Fibroblast of skin of right quadriceps (primary cell): Measurements from ENCODE around the gene CHPF.
A peak's percentile ranks its signal among the peaks of the same experiment; 100 is the strongest.

Source experiments
- DNase-seq: peaks from one replicate; pipeline ENCODE4 v3.0.0-alpha.2; 2013

CHPF gene

DNA sequence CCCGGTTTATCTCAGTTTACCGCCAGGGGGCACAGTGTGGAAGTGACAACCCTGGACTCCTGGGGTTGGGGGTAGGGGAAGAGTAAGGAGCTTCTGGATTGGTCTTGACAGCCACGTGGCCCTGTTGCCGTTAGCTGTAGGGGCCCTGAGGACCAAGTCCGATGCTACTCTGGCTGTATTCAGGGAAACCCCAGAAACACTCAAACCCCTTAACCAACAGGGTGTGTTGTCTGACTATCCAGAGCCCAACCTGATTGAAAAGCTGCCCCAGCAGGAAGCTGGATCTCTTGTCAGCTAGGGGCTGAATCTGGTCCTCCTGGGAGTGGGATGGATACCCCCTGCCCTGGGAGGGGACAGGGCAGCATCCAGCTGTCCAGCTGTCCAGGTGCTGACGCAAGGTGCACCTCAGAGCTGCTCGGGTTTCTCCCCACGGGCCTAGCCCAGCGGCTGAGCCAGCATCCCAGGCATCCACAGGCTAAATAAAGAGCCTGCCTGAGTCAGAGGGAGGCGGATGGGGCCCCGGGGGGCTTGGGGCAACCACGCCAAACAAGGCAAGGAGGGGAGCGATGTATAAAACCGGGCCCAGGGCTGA, 48.0 kb downstream of the CHPF start:
- DNase-seq = peak; percentile 82

DNA sequence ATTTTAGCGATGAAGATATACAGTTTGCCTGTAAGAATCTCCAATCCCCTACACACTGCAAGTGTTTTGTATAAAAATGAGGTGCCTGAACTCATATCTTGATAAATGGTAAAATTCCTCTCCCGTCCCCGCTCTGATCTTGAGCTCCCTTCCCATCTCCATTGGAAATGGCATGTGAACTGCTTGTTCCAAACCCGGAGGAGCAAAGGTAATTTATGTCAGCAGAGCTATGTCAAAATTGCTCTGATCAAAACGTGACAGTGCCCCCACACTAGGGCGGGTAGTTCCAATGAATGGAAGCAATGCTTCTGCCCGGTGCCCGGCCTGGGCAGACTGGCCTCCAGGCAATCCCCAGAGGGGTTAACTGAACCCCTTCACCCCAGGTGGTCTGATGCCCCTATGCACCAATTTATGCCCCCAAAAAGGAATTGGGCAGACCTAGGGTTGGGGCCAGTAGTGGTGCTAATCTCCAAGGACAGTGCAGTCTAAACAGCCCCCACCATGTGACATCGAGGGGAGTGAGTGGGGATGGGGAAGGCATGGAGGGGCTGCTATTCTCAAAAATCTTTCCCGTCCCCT, 48.6 kb downstream of the CHPF start:
- DNase-seq = no peak

DNA sequence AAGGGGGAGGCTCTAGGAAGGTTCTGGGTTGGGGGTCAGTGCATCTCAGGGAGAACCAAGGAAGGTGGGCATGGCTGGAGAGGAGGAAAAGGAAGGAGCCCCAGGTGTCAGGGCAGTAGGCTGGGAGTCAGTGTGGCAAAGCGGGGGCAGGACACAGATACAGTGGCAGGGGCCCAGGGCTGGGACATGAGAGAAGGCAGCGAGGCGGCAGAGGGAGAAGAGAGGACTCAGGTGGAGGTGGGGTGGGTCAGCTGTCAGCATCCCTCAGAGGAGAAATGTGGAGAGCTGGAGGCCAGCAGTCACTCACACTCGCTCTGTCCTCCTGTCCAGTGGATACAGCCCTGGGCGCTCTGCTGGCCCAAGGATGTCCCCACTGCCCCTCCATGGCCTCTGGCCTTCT, 50.5 kb downstream of the CHPF start:
- no peak for DNase-seq

DNA sequence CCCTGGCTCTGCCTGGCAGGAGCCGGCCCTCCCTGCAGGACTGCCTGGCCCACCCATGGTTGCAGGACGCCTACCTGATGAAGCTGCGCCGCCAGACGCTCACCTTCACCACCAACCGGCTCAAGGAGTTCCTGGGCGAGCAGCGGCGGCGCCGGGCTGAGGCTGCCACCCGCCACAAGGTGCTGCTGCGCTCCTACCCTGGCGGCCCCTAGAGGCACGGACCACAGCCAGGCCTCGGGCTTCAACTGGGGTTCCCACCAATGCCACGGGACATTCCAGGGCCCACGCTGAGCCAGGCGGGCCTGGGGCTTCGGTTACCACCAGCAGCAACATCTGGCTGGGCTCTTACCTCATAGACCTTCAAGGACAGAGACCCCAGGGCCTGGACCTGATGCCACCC, 51.0 kb downstream of the CHPF start:
- no peak for DNase-seq

DNA sequence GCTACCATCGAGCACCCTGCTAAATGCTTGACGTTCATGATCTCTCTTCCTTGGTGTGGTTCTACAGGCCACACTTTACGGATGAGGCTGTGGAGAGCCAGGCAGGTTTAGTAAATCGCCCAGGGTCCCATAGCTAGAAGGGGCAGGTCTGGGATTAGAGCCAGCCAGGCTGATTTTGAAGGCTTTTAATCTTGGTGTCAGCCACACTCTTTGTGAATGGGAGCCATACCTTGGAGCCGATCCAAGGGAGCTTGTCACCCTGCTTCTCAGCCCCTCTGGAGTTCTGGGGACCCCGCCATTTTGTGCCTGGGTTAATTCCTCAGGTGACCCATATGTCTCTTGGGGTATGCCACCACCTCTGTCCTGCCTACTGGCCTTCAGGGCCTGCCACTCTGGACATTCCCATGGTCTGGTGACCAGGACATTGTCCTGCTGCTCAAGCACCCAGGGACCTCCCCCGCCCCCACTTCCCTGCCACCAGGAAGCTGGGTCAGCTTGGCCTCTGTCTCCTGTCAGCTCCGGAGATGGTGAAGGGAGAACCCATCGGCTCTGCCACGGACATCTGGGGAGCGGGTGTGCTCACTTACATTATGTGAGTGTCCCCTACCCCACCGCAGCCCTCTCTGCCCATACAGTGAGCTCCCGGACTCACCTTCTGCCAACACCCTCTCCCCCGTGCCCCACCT, 52.2 kb downstream of the CHPF start:
- no peak for DNase-seq

DNA sequence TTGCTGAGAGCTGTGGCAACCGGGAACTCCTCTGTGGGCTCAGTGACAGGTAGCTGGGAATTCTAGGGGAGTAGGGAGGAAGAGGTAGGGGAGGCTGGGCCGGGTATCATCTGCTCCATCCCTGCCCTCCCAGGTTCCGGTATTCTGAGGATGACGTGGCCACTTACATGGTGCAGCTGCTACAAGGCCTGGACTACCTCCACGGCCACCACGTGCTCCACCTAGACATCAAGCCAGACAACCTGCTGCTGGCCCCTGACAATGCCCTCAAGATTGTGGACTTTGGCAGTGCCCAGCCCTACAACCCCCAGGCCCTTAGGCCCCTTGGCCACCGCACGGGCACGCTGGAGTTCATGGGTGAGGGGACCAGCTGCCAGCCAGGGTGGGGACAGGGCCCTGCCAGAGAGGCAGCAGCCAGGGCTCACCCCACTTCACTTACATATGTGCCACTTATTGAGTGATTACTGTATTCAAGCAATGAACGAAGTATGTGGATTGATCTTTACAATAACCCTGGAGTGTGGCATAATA, 52.9 kb downstream of the CHPF start:
- DNase-seq = no peak

DNA sequence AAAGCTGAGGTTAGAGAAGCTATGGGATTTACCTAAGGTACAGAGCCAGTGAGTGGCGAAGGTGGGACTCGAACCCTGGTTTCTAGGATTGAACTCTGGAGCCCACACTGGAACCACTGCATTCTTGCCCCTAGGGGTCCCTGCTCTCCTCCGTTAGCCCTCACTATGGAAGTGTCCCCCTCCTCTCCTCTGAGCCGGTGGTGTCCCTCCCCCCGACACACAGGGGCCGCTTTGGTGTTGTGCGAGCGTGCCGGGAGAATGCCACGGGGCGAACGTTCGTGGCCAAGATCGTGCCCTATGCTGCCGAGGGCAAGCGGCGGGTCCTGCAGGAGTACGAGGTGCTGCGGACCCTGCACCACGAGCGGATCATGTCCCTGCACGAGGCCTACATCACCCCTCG, 53.4 kb downstream of the CHPF start:
- no peak for DNase-seq

DNA sequence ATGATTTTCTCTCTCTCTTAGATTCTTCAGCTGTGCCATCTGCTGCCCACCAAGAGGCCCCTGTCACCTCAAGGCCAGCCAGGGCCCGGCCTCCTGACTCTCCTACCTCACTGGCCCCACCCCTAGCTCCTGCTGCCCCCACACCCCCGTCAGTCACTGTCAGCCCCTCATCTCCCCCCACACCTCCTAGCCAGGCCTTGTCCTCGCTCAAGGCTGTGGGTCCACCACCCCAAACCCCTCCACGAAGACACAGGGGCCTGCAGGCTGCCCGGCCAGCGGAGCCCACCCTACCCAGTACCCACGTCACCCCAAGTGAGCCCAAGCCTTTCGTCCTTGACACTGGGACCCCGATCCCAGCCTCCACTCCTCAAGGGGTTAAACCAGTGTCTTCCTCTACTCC, 54.3 kb downstream of the CHPF start:
- no peak for DNase-seq
